Measurements from ENCODE around the gene LUC7L.
"Not testable (repeated sequence)": the region's sequence is repeated elsewhere in the genome, so short reads cannot be mapped to it uniquely, and the experiment has no call there.

The LUC7L gene

GRCh38 chr16:164827-165538, 64.3 kb downstream of the LUC7L start:
- Mint-ChIP-seq H3K36me3 (no peaks in the 10 kb centered on the region), H3K27ac (no peak overlapping the region), H3K9me3 (no peaks in the 10 kb centered on the region), H3K4me1 (peaks cover 5% of the 10 kb centered on the region), H3K4me3 (no peak overlapping the region), H3K27me3 (peaks cover 82% of the 10 kb centered on the region)
- CTCF ChIA-PET: interaction anchor here (0.6 kb wide), 1 partner anchor 68 kb away, joined by 3 read pairs; no protein-coding TSS in a partner anchor
- no peak for DNase-seq

DNA sequence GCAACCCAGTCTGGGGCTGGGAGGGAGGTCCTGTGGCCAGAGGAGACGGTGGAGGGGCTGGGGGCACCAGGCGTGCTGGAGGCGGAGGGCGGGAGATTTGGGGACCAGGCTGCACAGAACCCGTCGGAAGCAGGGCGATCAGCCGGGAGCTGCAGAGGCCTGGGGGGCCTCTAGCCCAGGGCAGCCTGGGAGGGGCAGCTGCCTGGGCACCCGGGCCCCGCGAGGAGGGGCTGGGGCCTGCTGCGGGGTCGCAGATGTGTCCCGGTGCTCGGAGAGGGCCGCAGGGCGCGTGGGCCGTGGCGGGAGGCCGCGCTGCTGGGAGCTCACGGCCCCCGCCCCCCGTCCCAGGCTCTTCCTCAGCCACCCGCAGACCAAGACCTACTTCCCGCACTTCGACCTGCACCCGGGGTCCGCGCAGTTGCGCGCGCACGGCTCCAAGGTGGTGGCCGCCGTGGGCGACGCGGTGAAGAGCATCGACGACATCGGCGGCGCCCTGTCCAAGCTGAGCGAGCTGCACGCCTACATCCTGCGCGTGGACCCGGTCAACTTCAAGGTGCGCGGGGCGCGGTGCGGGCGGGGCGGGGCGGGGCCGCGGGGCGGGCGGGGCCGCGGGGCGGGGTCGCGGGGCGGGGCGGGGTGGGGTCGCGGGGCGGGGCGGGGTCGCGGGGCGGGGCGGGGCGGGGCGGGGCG, 65.0 kb downstream of the LUC7L start:
- H3K4me1 Mint-ChIP-seq, CTCF ChIA-PET: not testable (repeated sequence)
- H3K27me3 Mint-ChIP-seq: peaks cover 81% of the 10 kb centered on the region

GRCh38 chr16:163696-164095, 65.6 kb downstream of the LUC7L start:
- CTCF ChIA-PET, H3K9me3 Mint-ChIP-seq, H3K36me3 Mint-ChIP-seq, DNase-seq, H3K4me1 Mint-ChIP-seq, H3K27ac Mint-ChIP-seq, H3K4me3 Mint-ChIP-seq: not testable (repeated sequence)
- H3K27me3 Mint-ChIP-seq: peaks cover 80% of the 10 kb centered on the region

More for the DNA sequence above, 65.0 kb downstream of the LUC7L start:
- DNase-seq, H3K27ac Mint-ChIP-seq, H3K9me3 Mint-ChIP-seq, H3K36me3 Mint-ChIP-seq, H3K4me3 Mint-ChIP-seq: not testable (repeated sequence)

GRCh38 chr16:163139-163538, 66.1 kb downstream of the LUC7L start:
- H3K9me3 Mint-ChIP-seq, CTCF ChIA-PET, DNase-seq, H3K27ac Mint-ChIP-seq, H3K36me3 Mint-ChIP-seq, H3K4me3 Mint-ChIP-seq, H3K4me1 Mint-ChIP-seq: not testable (repeated sequence)
- peaks cover 78% of the 10 kb centered on the region for H3K27me3 Mint-ChIP-seq

GRCh38 chr16:162271-162991, 66.8 kb downstream of the LUC7L start:
- Mint-ChIP-seq H3K9me3 (no peaks in the 10 kb centered on the region), H3K27ac (no peak overlapping the region), H3K4me1 (peaks cover 5% of the 10 kb centered on the region), H3K36me3 (no peaks in the 10 kb centered on the region), H3K4me3 (no peak overlapping the region), H3K27me3 (peaks cover 72% of the 10 kb centered on the region)
- no peak for DNase-seq
- CTCF ChIA-PET: no interaction called here

GRCh38 chr16:160691-161190, 68.5 kb downstream of the LUC7L start:
- no peak for DNase-seq
- H3K4me3 Mint-ChIP-seq: no peak overlapping the region
- CTCF ChIA-PET: no interaction called here
- peaks cover 2% of the 10 kb centered on the region for H3K4me1 Mint-ChIP-seq
- no peaks in the 10 kb centered on the region for H3K36me3 Mint-ChIP-seq
- peaks cover 71% of the 10 kb centered on the region for H3K27me3 Mint-ChIP-seq
- no peaks in the 10 kb centered on the region for H3K9me3 Mint-ChIP-seq
- H3K27ac Mint-ChIP-seq: no peak overlapping the region

DNA sequence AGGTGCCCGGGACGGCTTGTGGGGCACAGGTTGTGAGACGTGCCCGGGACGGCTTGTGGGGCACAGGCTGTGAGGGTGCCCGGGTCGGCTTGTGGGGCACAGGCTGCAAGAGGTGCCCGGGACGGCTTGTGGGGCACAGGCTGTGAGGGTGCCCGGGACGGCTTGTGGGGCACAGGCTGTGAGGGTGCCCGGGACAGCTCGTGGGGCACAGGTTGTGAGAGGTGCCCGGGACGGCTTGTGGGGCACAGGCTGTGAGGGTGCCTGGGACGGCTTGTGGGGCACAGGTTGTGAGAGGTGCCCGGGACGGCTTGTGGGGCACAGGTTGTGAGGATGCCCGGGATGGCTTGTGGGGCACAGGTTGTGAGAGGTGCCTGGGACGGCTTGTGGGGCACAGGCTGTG, 69.0 kb downstream of the LUC7L start:
- H3K27ac Mint-ChIP-seq, H3K4me1 Mint-ChIP-seq, H3K36me3 Mint-ChIP-seq, CTCF ChIA-PET, DNase-seq, H3K9me3 Mint-ChIP-seq, H3K4me3 Mint-ChIP-seq: not testable (repeated sequence)
- peaks cover 71% of the 10 kb centered on the region for H3K27me3 Mint-ChIP-seq

GRCh38 chr16:159136-159849, 70.0 kb downstream of the LUC7L start:
- Mint-ChIP-seq H3K27me3 (peaks cover 75% of the 10 kb centered on the region), H3K27ac (no peak overlapping the region), H3K9me3 (no peaks in the 10 kb centered on the region), H3K4me1 (peaks cover 10% of the 10 kb centered on the region), H3K4me3 (no peak overlapping the region), H3K36me3 (no peaks in the 10 kb centered on the region)
- DNase-seq: no peak
- CTCF ChIA-PET: no interaction called here

DNA sequence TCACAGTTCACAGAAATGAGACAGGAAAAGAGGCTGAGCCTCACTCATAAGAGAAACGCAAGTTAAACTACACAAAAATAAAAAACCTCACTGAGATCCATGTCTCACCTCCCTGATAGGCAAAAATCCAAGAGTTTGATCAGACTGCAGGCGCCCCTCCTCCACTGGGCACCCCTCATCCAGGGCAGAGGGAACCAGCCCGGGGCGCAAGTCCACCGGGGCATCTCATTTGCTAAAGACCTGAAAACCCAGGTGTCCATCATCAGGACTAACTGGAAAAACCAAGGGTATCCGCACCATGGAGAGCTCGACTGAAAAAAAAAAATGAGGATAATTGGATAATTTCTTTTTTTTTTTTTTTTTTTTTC, 74.2 kb downstream of the LUC7L start:
- Mint-ChIP-seq H3K36me3 (no peaks in the 10 kb centered on the region), H3K4me1 (peaks cover 11% of the 10 kb centered on the region), H3K9me3 (no peaks in the 10 kb centered on the region), H3K27ac (peak overlapping the region; percentile 4), H3K4me3 (peak overlapping the region; percentile 53), H3K27me3 (peaks cover 70% of the 10 kb centered on the region)
- no peak for DNase-seq
- CTCF ChIA-PET: interaction anchor here (3.3 kb wide), 1 partner anchor 48 kb away, joined by 8 read pairs; no protein-coding TSS in a partner anchor

GRCh38 chr16:154217-155030, 74.8 kb downstream of the LUC7L start:
- Mint-ChIP-seq H3K27me3 (peaks cover 71% of the 10 kb centered on the region), H3K9me3 (no peaks in the 10 kb centered on the region), H3K4me1 (peaks cover 11% of the 10 kb centered on the region), H3K27ac (no peak overlapping the region), H3K4me3 (peak overlapping the region; percentile 53), H3K36me3 (no peaks in the 10 kb centered on the region)
- CTCF ChIA-PET: no interaction called here
- DNase-seq: peak; percentile 36

- H3K36me3 Mint-ChIP-seq, H3K9me3 Mint-ChIP-seq, H3K27ac Mint-ChIP-seq, H3K4me3 Mint-ChIP-seq, DNase-seq, CTCF ChIA-PET: not testable (repeated sequence)
- peaks cover 72% of the 10 kb centered on the region for H3K27me3 Mint-ChIP-seq
- H3K4me1 Mint-ChIP-seq: peaks cover 11% of the 10 kb centered on the region
Observed at GRCh38 chr16:153550-154216, 75.6 kb downstream of the LUC7L start.

- DNase-seq, H3K9me3 Mint-ChIP-seq, H3K4me3 Mint-ChIP-seq, H3K36me3 Mint-ChIP-seq, CTCF ChIA-PET, H3K27ac Mint-ChIP-seq: not testable (repeated sequence)
- Mint-ChIP-seq H3K27me3 (peaks cover 74% of the 10 kb centered on the region), H3K4me1 (peaks cover 11% of the 10 kb centered on the region)
Observed at GRCh38 chr16:153129-153521, 76.1 kb downstream of the LUC7L start.
